ENCODE results near the gene LBX1. TPM values are rescaled to one million over a fixed set of nuclear protein-coding genes. Genes with fewer than 3 reads are reported as not detected.

LBX1 gene
- total RNA-seq, 2 experiments from 2014 or later: not detected

DNA sequence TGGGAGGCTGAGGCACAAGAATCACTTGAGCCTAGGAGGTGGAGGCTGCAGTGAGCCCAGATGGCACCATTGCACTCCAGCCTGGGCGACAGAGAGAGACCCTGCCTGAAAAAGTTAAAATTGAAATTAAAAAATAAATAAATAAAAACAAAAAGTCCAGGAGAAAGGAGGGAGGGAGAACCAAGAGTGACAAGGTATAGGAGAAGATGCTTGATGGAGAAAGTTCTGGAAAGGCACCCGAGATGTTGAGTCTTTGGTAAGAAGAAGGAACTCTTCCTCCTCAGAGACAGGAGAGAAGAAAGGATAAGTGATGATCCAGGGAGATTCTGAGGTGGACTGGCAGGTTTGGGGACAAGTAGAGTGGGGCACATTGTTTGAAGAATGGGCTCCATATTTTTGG is 17.4 kb upstream of the LBX1 start:
- Mint-ChIP-seq H3K4me1 (ENCODE audit: low read depth) (no peaks in the 10 kb centered on the region), H3K9me3 (no peaks in the 10 kb centered on the region), H3K36me3 (ENCODE audit: low read depth) (no peaks in the 10 kb centered on the region), H3K27ac (no peak overlapping the region), H3K4me3 (no peak overlapping the region), H3K27me3 (peaks cover 72% of the 10 kb centered on the region)
- POLR2A ChIA-PET: no interaction called here
- intact Hi-C loops (cut with DNase I, micrococcal nuclease): no loop called here
- TF ChIP-seq, protein P1, sequence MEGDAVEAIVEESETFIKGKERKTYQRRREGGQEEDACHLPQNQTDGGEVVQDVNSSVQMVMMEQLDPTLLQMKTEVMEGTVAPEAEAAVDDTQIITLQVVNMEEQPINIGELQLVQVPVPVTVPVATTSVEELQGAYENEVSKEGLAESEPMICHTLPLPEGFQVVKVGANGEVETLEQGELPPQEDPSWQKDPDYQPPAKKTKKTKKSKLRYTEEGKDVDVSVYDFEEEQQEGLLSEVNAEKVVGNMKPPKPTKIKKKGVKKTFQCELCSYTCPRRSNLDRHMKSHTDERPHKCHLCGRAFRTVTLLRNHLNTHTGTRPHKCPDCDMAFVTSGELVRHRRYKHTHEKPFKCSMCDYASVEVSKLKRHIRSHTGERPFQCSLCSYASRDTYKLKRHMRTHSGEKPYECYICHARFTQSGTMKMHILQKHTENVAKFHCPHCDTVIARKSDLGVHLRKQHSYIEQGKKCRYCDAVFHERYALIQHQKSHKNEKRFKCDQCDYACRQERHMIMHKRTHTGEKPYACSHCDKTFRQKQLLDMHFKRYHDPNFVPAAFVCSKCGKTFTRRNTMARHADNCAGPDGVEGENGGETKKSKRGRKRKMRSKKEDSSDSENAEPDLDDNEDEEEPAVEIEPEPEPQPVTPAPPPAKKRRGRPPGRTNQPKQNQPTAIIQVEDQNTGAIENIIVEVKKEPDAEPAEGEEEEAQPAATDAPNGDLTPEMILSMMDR (IDR thresholded peaks at IDR 0.05): no peak
- ATAC-seq (ENCODE audit: poor library complexity): no peak
- Histone ChIP-seq H3K27ac (ENCODE audit: low read depth in 1 of 2, low read length in 2 of 2) (no peak overlapping the region), H3K4me1 (ENCODE audit: insufficient read depth, low read length) (no peaks in the 10 kb centered on the region), H3K27me3 (ENCODE audit: control insufficient read depth in 1 of 2, insufficient read depth in 2 of 2, low read length in 2 of 2) (peaks cover 30 to 44% of the 10 kb centered on the region in 2 experiments), H3K9me3 (ENCODE audit: control insufficient read depth in 1 of 2, insufficient read depth in 1 of 2, low read length in 2 of 2) (peaks cover 0 to 5% of the 10 kb centered on the region in 2 experiments), H3K36me3 (ENCODE audit: insufficient read depth, low read length) (no peaks in the 10 kb centered on the region), H3K4me3 (ENCODE audit: low read length) (no peak overlapping the region)
- no peak for DNase-seq
- CTCF ChIA-PET: no interaction called here

DNA sequence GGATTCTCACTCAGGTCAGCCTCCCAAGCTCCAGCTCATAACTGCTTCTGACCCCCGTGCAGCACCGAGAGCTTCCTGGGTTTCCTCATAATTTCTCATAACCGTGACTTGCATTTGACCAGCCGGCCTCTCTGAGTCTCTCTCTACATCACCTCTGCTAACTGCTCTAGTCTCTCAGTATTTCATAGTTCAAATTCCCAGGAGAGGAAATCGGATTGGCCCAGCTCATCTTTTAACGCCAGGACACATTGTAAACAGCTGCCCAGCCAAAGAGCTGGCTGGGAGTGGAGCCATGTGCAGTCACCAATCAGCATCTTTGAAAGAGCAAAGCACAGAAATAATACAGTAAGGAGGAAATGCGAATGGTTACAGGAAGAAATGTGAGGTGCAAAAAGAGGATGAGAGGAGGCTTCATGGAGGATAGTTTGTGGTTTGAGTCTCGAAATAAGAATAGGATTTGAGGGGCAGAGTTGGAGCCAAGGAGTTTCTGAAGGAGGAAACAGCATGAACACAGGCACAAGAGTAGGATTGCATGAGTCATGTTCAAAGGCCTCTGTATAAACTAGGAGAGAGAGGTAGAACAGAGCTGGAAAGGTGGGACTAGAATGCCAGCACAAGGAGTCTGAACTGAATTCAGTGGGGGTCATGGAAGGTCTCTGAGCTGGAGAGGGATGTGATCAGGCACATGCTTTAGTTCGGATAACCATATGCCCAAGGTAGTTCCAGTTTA is 15.2 kb upstream of the LBX1 start:
- no peaks in the 10 kb centered on the region for H3K4me1 Mint-ChIP-seq (ENCODE audit: low read depth)

DNA sequence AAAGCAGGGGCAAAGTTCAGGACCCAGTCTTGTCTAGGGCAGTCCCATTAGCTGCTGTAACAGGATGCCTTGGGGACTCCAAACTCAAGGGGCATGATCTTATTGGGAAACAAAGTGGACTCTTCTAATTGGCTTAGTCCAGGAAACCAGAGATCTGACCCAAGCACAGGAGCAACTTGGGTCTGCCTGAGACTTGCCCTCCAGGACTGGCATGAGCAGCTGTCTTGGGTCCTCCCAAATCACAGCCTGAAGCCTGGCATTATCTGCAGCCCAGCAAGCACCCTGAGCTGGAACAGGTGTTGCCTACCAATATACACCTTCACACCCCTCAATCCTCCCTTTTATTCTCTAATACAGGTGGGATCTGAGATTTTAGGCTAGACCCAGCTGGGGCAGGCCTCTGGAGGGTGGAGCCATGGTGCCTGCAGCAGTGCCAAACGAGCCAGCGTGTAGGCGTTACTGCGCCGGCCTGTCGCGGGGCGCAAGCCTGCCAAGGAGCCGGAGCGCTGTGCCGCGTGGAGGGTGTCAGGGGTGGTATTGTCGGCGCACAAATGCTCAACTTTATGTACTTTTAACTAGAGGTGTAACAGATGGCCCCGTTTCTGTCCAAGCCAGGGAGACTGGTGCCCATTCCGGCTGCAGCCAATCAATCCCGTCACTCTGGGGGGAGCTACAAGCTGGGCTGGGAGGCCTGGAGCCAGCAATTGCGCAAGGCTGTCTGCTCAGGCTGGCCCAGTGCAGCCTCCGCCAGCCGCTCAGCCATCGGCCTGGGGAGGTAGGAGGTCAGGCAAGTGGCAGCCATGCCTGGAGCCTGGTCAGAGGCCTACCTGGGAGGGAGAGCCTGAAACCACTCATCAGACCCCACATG is 12.8 kb upstream of the LBX1 start:
- Histone ChIP-seq H3K4me3 (ENCODE audit: low read length) (no peak overlapping the region), H3K36me3 (ENCODE audit: insufficient read depth, low read length) (no peaks in the 10 kb centered on the region), H3K9me3 (ENCODE audit: control insufficient read depth in 1 of 2, insufficient read depth in 1 of 2, low read length in 2 of 2) (peaks cover 0 to 18% of the 10 kb centered on the region in 2 experiments), H3K4me1 (ENCODE audit: insufficient read depth, low read length) (peaks cover 19% of the 10 kb centered on the region), H3K27ac (ENCODE audit: low read depth in 1 of 2, low read length in 2 of 2) (no peak overlapping the region), H3K27me3 (ENCODE audit: control insufficient read depth in 1 of 2, insufficient read depth in 2 of 2, low read length in 2 of 2) (peaks cover 47 to 62% of the 10 kb centered on the region in 2 experiments)
- Mint-ChIP-seq H3K36me3 (ENCODE audit: low read depth) (no peaks in the 10 kb centered on the region), H3K27ac (no peak overlapping the region), H3K9me3 (no peaks in the 10 kb centered on the region), H3K4me1 (ENCODE audit: low read depth) (peaks cover 11% of the 10 kb centered on the region), H3K4me3 (no peak overlapping the region), H3K27me3 (peaks cover 84% of the 10 kb centered on the region)
- ATAC-seq (ENCODE audit: poor library complexity) (no peak), DNase-seq (no peak)
- ChIA-PET CTCF (no interaction called here), POLR2A (no interaction called here)
- TF ChIP-seq, protein P1 (IDR thresholded peaks at IDR 0.05): no peak
- intact Hi-C loops (cut with DNase I, micrococcal nuclease): no loop called here

More for the DNA sequence above, 15.2 kb upstream of the LBX1 start:
- H3K4me3 ChIP-seq (ENCODE audit: low read length): no peak overlapping the region
- Mint-ChIP-seq H3K27me3 (peaks cover 80% of the 10 kb centered on the region), H3K27ac (no peak overlapping the region), H3K36me3 (ENCODE audit: low read depth) (no peaks in the 10 kb centered on the region), H3K4me3 (no peak overlapping the region), H3K9me3 (no peaks in the 10 kb centered on the region)
- no peaks in the 10 kb centered on the region for H3K36me3 ChIP-seq (ENCODE audit: insufficient read depth, low read length)
- TF ChIP-seq, protein P1 (IDR thresholded peaks at IDR 0.05): no peak
- CTCF ChIA-PET: no interaction called here
- H3K4me1 ChIP-seq (ENCODE audit: insufficient read depth, low read length): no peaks in the 10 kb centered on the region
- POLR2A ChIA-PET: no interaction called here
- no peak overlapping the region for H3K27ac ChIP-seq (ENCODE audit: low read depth in 1 of 2, low read length in 2 of 2)
- no peak for ATAC-seq (ENCODE audit: poor library complexity)
- peaks cover 29 to 50% of the 10 kb centered on the region in 2 experiments for H3K27me3 ChIP-seq (ENCODE audit: control insufficient read depth in 1 of 2, insufficient read depth in 2 of 2, low read length in 2 of 2)
- intact Hi-C loops (cut with DNase I, micrococcal nuclease): no loop called here
- H3K9me3 ChIP-seq (ENCODE audit: control insufficient read depth in 1 of 2, insufficient read depth in 1 of 2, low read length in 2 of 2): peaks cover 0 to 5% of the 10 kb centered on the region in 2 experiments
- DNase-seq: no peak

Measured in CD4-positive, alpha-beta T cell (primary cell).